ENCODE measurements around the gene CPXM2. TPM values are rescaled to one million over a fixed set of nuclear protein-coding genes. Genes with fewer than 3 reads are reported as not detected.

Gene CPXM2
- total RNA-seq, 4 donors from 2014 or later: 2.1 to 48.2 (median 17.8) TPM

GRCh38 chr10:123821136-123821535 lies 70.5 kb downstream of the CPXM2 start:
- DNase-seq: no peak
- Histone ChIP-seq H3K36me3 (no peaks in the 10 kb centered on the region), H3K4me3 (no peak overlapping the region), H3K4me1 (no peaks in the 10 kb centered on the region), H3K27me3 (no peaks in the 10 kb centered on the region), H3K27ac (no peak overlapping the region), H3K9me3 (no peaks in the 10 kb centered on the region)
- no peak for TF ChIP-seq POLR2A (IDR thresholded peaks at IDR 0.05)
- TF ChIP-seq, protein P1, sequence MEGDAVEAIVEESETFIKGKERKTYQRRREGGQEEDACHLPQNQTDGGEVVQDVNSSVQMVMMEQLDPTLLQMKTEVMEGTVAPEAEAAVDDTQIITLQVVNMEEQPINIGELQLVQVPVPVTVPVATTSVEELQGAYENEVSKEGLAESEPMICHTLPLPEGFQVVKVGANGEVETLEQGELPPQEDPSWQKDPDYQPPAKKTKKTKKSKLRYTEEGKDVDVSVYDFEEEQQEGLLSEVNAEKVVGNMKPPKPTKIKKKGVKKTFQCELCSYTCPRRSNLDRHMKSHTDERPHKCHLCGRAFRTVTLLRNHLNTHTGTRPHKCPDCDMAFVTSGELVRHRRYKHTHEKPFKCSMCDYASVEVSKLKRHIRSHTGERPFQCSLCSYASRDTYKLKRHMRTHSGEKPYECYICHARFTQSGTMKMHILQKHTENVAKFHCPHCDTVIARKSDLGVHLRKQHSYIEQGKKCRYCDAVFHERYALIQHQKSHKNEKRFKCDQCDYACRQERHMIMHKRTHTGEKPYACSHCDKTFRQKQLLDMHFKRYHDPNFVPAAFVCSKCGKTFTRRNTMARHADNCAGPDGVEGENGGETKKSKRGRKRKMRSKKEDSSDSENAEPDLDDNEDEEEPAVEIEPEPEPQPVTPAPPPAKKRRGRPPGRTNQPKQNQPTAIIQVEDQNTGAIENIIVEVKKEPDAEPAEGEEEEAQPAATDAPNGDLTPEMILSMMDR (IDR thresholded peaks at IDR 0.05): no peak
- intact Hi-C loops (cut with DNase I; ENCODE audit: low total_unique reads): no loop called here

GRCh38 chr10:123809632-123810031 lies 82.0 kb downstream of the CPXM2 start:
- no peaks in the 10 kb centered on the region for H3K4me1 ChIP-seq
- no peak overlapping the region for H3K27ac ChIP-seq
- no peaks in the 10 kb centered on the region for H3K9me3 ChIP-seq
- DNase-seq: no peak
- H3K36me3 ChIP-seq: no peaks in the 10 kb centered on the region
- TF ChIP-seq, protein P1 (IDR thresholded peaks at IDR 0.05): no peak
- TF ChIP-seq POLR2A (IDR thresholded peaks at IDR 0.05): no peak
- H3K4me3 ChIP-seq: no peak overlapping the region
- H3K27me3 ChIP-seq: no peaks in the 10 kb centered on the region
- intact Hi-C loops (cut with DNase I; ENCODE audit: low total_unique reads): no loop called here

DNA sequence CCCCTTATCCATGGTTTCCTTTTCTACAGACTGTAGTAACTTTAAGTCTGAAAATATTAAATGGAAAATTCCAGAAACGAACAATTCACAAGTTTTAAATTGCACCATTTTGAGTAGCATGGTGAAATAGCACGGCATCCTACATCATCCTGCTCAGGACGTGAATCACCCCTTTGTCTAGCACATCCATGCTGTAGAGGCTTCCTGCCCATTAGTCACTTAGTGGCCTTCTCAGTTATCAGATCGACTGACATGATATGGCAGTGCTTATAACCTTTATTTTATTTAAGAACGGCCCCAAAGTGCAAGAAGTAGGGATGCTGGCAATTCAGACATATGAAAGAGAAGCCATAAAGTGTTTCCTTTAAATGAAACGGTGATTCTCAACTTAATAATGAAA lies 82.7 kb downstream of the CPXM2 start:
- Histone ChIP-seq H3K27ac (no peak overlapping the region), H3K27me3 (no peaks in the 10 kb centered on the region), H3K36me3 (no peaks in the 10 kb centered on the region), H3K4me1 (no peaks in the 10 kb centered on the region), H3K9me3 (no peaks in the 10 kb centered on the region), H3K4me3 (no peak overlapping the region)
- intact Hi-C loops (cut with DNase I; ENCODE audit: low total_unique reads): no loop called here
- DNase-seq: no peak
- TF ChIP-seq, protein P1 (IDR thresholded peaks at IDR 0.05): no peak
- TF ChIP-seq POLR2A (IDR thresholded peaks at IDR 0.05): no peak

DNA sequence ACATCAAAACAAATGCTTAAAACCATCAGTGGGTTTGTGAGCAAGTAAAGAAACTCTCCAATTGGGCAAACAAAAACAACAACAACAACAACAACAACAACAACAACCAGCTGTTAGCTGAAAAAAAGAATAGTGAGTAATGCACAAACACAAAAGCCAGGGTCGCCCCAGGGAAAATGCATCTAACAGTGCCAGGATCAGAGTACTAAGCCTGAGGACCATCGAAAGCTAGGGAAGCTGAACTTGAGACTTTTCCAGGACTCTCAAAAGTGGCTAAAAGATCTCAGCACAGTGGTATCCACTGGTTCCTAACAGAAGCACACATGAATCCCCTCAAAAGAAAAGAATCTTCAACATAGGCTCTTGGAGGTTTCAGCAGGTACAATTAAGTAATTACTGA lies 83.3 kb downstream of the CPXM2 start:
- Histone ChIP-seq H3K36me3 (no peaks in the 10 kb centered on the region), H3K4me3 (no peak overlapping the region), H3K27ac (no peak overlapping the region), H3K4me1 (no peaks in the 10 kb centered on the region), H3K9me3 (no peaks in the 10 kb centered on the region), H3K27me3 (no peaks in the 10 kb centered on the region)
- intact Hi-C loops (cut with DNase I; ENCODE audit: low total_unique reads): no loop called here
- DNase-seq: no peak
- no peak for TF ChIP-seq POLR2A (IDR thresholded peaks at IDR 0.05)
- TF ChIP-seq, protein P1 (IDR thresholded peaks at IDR 0.05): no peak

DNA sequence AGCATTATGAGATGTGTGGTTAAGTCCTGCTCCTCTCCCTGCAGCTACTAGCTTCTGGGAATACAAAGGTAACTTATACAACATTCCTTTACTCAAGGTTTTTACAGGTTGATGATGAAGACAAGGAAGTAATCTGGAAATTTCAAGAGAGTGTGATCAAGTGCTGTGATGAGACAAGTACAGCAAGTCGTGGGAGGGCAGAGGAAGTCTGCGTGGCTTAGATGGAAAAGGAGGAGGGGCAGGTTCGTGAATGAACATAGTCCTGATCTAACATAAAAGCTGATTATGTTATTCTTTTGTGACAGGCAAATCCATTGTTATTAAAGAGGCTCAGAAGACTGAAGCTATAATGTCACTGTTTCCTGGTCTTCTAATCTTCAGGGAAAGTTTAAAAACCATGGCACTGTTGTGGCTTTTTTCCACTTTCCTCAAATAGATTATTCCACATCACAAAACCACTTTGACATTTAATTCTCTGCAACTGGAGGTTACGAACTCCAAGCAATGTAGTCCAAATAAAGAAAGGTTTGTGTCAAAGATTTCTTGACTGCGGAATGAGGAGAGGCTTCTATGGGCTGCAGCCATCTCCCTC lies 84.1 kb downstream of the CPXM2 start:
- H3K4me3 ChIP-seq: no peak overlapping the region
- no peak for DNase-seq
- no peaks in the 10 kb centered on the region for H3K4me1 ChIP-seq
- no peaks in the 10 kb centered on the region for H3K36me3 ChIP-seq
- intact Hi-C loops (cut with DNase I; ENCODE audit: low total_unique reads): no loop called here
- H3K27me3 ChIP-seq: no peaks in the 10 kb centered on the region
- H3K9me3 ChIP-seq: no peaks in the 10 kb centered on the region
- TF ChIP-seq POLR2A (IDR thresholded peaks at IDR 0.05): no peak
- TF ChIP-seq, protein P1 (IDR thresholded peaks at IDR 0.05): no peak
- H3K27ac ChIP-seq: no peak overlapping the region

All from uterus (tissue), 4 donors.